Measurements from ENCODE around the gene EPHA10. TPM values are rescaled to one million over a fixed set of nuclear protein-coding genes. Genes with fewer than 3 reads are reported as not detected.
"Not testable (repeated sequence)": the region's sequence is repeated elsewhere in the genome, so short reads cannot be mapped to it uniquely, and the experiment has no call there.

EPHA10 gene
- total and polyA plus RNA-seq, 12 donors, result 0.04 to 0.15 (median 0.06) TPM; not detected in 6

DNA sequence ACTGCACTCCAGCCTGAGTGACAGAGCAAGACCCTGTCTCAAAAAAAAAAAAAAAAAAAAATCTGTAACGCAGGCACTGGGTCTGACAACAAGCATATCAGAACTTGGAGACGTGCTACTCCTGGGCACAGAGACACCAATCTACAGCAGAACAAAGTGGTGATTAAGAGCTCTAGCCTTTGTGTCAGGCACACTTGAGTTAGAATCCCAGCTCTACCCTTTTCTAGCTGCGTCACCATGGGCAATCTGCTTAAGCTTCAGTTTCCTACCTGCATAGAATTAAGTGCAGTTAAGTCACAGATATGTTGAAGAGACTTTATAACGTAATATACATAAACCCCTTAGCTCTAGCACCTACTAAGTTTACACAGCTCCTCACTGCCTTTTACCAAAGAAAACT is 76.0 kb downstream of the EPHA10 start:
- TF ChIP-seq, protein P1, sequence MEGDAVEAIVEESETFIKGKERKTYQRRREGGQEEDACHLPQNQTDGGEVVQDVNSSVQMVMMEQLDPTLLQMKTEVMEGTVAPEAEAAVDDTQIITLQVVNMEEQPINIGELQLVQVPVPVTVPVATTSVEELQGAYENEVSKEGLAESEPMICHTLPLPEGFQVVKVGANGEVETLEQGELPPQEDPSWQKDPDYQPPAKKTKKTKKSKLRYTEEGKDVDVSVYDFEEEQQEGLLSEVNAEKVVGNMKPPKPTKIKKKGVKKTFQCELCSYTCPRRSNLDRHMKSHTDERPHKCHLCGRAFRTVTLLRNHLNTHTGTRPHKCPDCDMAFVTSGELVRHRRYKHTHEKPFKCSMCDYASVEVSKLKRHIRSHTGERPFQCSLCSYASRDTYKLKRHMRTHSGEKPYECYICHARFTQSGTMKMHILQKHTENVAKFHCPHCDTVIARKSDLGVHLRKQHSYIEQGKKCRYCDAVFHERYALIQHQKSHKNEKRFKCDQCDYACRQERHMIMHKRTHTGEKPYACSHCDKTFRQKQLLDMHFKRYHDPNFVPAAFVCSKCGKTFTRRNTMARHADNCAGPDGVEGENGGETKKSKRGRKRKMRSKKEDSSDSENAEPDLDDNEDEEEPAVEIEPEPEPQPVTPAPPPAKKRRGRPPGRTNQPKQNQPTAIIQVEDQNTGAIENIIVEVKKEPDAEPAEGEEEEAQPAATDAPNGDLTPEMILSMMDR (IDR thresholded peaks at IDR 0.05), result no peak
- no peak for DNase-seq
- Histone ChIP-seq H3K4me1 (peaks cover 10 to 36% (median 29%) of the 10 kb centered on the region in 9 donors), H3K36me3 (peaks cover 0 to 46% (median 15%) of the 10 kb centered on the region in 9 donors), H3K9me3 (no peaks in the 10 kb centered on the region), H3K27ac (no peak overlapping the region), H3K27me3 (no peaks in the 10 kb centered on the region), H3K4me3 (peak overlapping the region in 5 of 10 donors; percentile 73 to 98 (median 91))
- 85 to 88% methylated on average over 4 of the region's 4 CpGs for WGBS, 2 donors
- no peak for ATAC-seq
- intact Hi-C loops (cut with DNase I), result loop anchor here in 3 of 10 donors (5.0 to 10.0 kb wide), 3 partner anchors 118 to 1222 kb away; partner anchors contain the start of genes C1orf122 (in 1 of the 3) and YRDC (in 1 of the 3)

DNA sequence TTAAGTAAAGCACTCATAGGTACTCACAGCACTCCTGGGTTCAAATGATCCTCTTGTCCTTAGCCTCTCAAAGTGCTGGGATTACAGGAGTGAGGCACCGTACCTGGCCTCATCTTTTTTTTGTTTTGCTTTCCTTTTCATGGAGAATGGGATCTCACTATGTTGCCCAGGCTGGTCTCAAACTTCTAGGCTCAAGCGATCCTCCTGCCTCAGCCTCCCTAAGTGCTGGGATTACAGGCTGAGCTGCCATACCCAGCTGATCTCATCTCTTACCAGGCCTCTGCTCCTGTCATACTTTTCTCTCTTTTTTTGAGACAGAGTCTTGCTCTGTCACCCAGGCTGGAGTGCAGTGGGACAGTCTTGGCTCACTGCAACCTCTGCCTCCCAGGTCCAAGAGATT is 77.2 kb downstream of the EPHA10 start:
- intact Hi-C loops (cut with DNase I), result loop anchor here in 3 of 10 donors (5.0 to 10.0 kb wide), 3 partner anchors 120 to 1220 kb away; partner anchors contain the start of genes C1orf122 (in 1 of the 3) and YRDC (in 1 of the 3)

DNA sequence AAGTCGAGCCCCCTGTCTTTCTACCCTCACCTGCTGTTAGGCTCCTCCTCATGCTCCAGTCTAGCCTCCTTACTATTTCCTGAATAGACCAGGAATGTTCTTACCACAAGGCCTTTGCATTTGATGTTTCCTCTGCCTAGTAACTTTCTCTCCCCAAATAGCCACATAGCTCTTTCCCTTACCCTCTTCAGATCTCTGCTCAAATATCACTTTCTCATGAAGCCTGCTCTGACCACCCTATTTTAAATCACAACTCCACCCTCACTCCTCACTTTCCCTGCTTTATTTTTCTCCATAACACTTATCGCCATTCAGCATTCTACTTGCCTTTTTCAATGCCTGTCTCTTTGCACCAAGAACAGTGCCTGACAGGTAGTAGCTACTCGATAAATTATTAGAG is 79.2 kb downstream of the EPHA10 start:
- Histone ChIP-seq H3K27ac (no peak overlapping the region), H3K36me3 (peaks cover 0 to 78% (median 30%) of the 10 kb centered on the region in 9 donors), H3K27me3 (no peaks in the 10 kb centered on the region), H3K9me3 (no peaks in the 10 kb centered on the region), H3K4me1 (peaks cover 5 to 20% (median 15%) of the 10 kb centered on the region in 9 donors), H3K4me3 (no peak overlapping the region)
- TF ChIP-seq, protein P1 (IDR thresholded peaks at IDR 0.05), result no peak
- WGBS, 2 donors, result 93 to 97% methylated on average over 3 of the region's 3 CpGs
- ATAC-seq, result no peak
- intact Hi-C loops (cut with DNase I), result loop anchor here in 3 of 10 donors (5.0 to 10.0 kb wide), 3 partner anchors 122 to 1218 kb away; partner anchors contain the start of genes C1orf122 (in 1 of the 3) and YRDC (in 1 of the 3)
- DNase-seq, result no peak

More for the DNA sequence above, 77.2 kb downstream of the EPHA10 start:
- not testable (repeated sequence) for H3K9me3 ChIP-seq, H3K27me3 ChIP-seq, H3K4me3 ChIP-seq, ATAC-seq, DNase-seq, H3K27ac ChIP-seq
- WGBS, 2 donors, result 96 to 98% methylated on average over 2 of the region's 2 CpGs
- Histone ChIP-seq H3K4me1 (peaks cover 10 to 32% (median 27%) of the 10 kb centered on the region in 9 donors), H3K36me3 (peaks cover 0 to 57% (median 27%) of the 10 kb centered on the region in 9 donors)

DNA sequence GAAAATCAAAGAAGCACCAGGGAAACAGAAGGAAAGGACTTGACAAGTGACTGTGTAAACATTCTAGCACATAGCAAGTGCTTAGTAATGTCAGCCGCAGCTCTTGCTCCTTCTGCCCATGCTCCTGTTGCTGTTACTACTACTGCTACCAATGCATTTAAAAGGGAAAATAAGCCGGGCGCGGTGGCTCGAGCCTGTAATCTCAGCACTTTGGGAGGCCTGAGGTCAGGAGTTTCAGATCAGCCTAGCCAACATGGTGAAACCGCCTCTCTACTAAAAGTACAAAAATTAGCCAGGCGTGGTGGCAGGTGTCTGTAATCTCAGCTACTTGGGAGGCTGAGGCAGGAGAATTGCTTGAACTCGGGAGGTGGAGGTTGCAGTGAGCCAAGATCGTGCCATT is 80.7 kb downstream of the EPHA10 start:
- DNase-seq, result not testable (repeated sequence)
- H3K36me3 ChIP-seq, result peaks cover 0 to 81% (median 30%) of the 10 kb centered on the region in 9 donors

DNA sequence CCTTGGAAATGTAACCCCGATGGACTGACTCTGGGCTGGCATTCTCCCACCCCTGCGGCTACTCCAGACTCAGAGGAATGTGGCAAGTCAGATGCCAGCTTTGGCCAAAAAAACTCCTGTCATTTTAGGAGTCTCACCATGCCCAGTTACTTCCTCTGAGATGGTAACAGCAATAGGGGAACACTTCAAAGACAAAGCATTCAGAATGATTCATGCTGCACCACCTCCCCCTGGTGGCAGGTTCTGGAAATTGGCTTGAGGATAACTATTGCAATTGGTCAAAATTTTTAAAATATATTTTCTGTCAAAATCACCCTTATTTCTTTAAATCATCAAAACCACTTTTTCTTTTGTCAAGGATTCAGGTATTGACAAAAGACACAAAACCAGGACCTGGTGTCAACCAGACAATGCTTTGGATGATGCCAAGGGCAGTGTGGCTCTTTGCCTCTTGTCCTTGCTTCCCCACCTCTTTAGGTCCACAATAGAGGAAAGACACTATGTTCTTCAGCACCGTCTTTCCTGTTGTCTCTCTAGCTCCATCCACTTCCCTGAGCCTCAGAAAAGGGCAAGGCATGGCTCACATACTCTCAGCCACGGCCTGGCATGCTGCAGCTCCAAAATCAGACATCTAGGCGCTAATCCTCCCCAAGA is 82.5 kb downstream of the EPHA10 start:
- no peaks in the 10 kb centered on the region for H3K27me3 ChIP-seq
- no peaks in the 10 kb centered on the region for H3K9me3 ChIP-seq
- ATAC-seq (peak in 5 of 8 donors; percentile 56 to 78 (median 64)), DNase-seq (peak; percentile 46 to 71)
- TF ChIP-seq, protein P1 (IDR thresholded peaks at IDR 0.05), result peak; percentile 74 to 90 (median 87)
- intact Hi-C loops (cut with DNase I), result loop anchor here (2.0 to 10.0 kb wide), 8 partner anchors 75 to 230 kb away; partner anchors contain the start of gene GNL2 (in 1 of the 10)
- WGBS, 2 donors, result 72 to 76% methylated on average over 5 of the region's 5 CpGs
- peaks cover 0 to 70% (median 30%) of the 10 kb centered on the region in 9 donors for H3K36me3 ChIP-seq
- no peak overlapping the region for H3K4me3 ChIP-seq
- H3K4me1 ChIP-seq, result peaks cover 0 to 3% (median 0%) of the 10 kb centered on the region in 9 donors
- no peak overlapping the region for H3K27ac ChIP-seq

More for the DNA sequence above, 80.7 kb downstream of the EPHA10 start:
- not testable (repeated sequence) for H3K27me3 ChIP-seq, H3K4me3 ChIP-seq, H3K27ac ChIP-seq, ATAC-seq, H3K9me3 ChIP-seq
- intact Hi-C loops (cut with DNase I), result loop anchor here in 9 of 10 donors (5.0 to 10.0 kb wide), 6 partner anchors 77 to 232 kb away; partner anchors contain the start of gene GNL2 (in 1 of the 9)
- whole genome bisulfite sequencing, 2 donors, result 92 to 96% methylated on average over 9 of the region's 9 CpGs
- peaks cover 2 to 11% (median 7%) of the 10 kb centered on the region in 9 donors for H3K4me1 ChIP-seq

Measured in heart right ventricle (tissue), 16 donors.